ENCODE data around the gene CREB1.

GRCh38 chr2:207593277-207593676 is 63.5 kb downstream of the CREB1 start:
- TF ChIP-seq POLR2A (IDR thresholded peaks at IDR 0.05; ENCODE audit: low read depth, low read length) (no peak), POLR2AphosphoS5 (IDR thresholded peaks at IDR 0.05; ENCODE audit: low read depth, low read length) (no peak)
